OCI-M2 (cell line): ENCODE results near the gene APH1B.
"Not testable (repeated sequence)": the region's sequence is repeated elsewhere in the genome, so short reads cannot be mapped to it uniquely, and the experiment has no call there.

ENCODE experiments used
- DNase-seq: peaks from one replicate; lab custom pipeline; 2025; ENCODE audit not compliant: unreplicated experiment; lab: John Stamatoyannopoulos, UW

APH1B gene

DNA sequence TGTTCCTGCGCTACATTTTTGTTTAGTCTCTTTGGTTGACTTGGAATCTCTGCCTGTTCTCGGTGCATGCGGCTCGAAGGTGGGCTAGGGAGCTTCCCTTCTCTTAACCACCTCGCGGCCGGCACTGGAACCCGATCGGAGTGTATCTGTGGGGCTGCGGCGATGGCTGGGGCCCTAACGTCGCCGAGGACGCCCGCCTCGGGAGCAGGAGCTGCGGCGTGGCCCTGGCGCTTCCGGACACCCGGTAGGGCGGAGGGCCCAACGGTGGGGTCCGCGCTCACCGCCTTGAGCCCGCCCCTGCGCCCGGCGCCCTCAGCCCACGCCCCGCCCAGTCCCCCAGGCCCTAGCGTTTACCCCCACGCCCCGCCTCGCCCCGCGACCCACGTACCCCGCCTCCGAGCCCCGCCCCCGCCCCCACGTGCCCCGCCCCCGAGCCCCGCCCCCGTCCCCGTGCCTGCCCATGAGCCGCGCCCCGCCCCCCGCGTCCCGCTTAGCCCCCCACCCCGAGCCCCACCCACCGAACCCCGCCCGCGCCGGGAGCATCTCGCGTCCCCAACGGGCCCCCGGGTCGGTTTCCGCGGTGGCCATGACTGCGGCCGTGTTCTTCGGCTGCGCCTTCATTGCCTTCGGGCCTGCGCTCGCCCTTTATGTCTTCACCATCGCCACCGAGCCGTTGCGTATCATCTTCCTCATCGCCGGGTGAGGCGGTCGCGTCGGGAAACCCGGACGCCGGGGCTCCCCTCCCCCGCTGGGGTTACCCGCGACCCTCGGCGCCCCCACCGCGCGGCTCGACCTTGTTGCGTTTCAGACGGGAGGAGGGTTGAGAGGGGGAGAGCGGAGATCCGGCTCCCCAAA is at the start of gene APH1B:
TSS of gene APH1B (plus strand) at position 568 of the 855 bp plus-strand sequence. CDS start at position 587, 19 bp downstream.
- DNase-seq: no peak

GRCh38 chr15:63227689-63228088 is 49.7 kb upstream of the APH1B start:
- DNase-seq: no peak

- no peak for DNase-seq
These were observed 46.2 kb upstream of the APH1B start for GRCh38 chr15:63231206-63231605.

GRCh38 chr15:63231706-63232105 is 45.7 kb upstream of the APH1B start:
- no peak for DNase-seq

DNA sequence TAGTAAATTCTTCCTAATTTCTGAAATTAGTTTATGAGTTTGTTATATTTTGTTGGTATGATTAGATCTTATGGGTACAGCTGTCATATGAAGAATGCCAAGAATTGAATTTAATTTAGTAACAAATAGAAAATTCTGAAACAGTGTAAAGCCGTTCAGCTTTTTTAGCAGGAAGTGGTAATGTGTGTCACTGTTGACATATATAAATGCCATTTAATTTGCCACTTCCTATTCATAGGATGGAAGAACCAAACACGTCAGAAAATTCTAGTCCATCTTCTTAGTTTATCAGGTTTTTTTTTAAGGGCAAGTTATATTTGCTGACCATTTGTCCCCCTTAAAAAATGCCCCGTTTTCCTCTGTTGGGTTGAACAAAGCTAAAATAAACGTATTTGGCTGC is 45.0 kb upstream of the APH1B start:
- no peak for DNase-seq

DNA sequence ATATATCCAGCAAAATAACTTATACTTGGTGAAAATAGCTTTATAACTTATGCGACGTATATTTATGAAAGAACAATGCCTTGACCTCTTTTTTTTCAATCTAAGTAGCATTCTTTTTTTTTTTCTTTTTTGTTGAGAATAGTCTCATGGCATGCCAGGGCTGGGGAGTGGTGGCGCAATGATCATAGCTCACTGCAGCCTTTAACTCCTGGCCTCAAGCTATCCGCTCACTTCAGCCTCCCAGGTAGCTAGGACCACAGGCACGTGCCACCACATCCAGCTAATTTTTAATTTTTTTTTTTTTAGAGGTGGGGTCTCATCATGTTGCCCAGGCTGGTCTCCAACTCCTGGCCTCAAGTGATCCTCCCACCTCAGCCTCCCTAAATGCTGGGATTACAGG is 44.5 kb upstream of the APH1B start:
- DNase-seq: no peak

DNA sequence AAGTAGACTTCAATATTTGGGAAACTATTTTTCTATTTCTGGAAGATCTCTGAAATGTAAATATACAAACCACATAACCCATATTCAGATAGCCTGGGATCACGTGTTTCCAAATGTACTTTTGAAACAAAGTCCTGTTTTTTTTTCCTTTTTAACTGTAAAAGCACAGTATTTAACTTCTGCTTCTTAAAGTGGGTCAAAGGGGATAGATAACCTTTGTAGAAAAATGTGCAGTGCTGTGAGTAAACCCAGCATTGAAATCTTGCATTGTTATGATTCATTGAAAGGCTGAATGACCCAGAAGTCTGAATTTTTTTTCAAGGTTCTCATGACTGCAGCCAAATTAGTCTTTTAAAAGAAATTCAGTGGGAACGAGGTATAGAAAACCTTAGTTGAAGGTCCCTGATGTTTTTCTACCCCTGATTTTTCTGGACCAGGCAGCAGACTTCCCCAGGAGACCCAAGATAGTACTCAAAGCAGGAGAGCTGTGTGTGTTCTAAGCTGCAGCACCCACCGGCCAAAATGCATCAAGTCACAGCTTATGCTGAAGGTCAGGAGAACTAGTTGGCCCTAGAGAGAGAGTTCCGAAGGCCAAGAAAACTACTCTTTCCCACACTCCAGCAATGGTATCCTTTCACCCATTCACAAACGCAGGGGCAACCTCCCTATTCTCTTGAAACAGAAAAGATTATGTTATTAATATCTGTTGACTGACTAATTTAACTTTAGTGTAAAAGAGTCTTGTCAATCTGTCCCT is 43.6 kb upstream of the APH1B start:
- DNase-seq: no peak

GRCh38 chr15:63234451-63234870 is 42.9 kb upstream of the APH1B start:
- DNase-seq: no peak

- no peak for DNase-seq
These were observed 41.1 kb upstream of the APH1B start for GRCh38 chr15:63236272-63236671.

DNA sequence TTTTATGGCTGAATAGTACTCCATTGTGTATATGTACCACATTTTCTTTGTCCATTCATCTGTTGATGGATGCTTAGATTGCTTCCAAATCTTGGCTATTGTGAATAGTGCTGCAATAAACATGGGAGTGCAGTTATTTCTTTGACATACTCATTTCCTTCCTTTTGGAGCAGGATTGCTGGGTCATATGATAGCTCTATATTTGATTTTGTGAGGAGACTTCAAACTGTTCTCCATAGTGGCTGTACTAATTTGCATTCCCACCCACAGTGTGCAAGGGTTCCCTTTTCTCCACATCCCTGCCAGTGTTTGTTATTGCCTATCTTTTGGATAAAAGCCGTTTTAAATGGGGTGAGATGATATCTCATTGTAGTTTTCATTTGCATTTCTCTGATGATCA is 40.3 kb upstream of the APH1B start:
- not testable (repeated sequence) for DNase-seq

DNA sequence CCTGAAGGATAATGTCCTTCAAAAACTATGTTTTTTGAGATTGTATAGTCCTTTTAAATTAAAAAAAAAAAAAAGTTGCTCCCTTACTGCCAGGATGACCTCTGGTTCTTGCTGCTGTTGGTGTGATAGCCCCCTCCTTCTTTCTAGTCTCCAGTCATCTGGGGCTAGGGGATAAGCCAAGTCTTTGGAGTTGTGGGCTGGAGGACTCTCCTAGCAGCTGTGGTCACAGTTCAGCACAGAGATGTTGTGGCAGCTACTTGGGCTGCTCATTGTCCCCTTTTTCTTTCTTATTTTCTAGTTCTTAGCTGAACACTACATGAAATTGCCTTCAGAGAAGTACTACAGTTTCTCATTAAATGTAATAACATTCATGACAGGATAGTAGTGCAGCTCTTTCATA is 39.2 kb upstream of the APH1B start:
- DNase-seq: no peak

DNA sequence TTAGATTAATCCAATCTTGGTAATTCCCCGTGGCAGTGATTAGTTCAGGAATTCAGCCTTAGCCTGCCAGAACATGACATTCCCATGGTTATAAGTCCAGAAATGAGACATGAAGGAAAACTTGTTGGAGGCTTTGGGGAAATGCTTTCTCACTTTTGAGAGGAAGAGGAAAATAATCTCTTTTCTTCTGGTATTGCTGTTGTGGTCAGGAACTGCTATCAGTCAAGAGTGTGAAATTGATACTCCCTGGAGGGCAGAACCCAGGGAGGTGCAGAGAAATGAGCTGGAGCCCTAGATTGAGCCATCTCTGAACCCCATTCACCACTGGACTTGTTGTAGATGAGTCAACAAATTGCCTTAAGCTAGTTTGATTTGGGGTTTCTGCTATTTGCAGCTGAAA is 38.6 kb upstream of the APH1B start:
- DNase-seq: peak; percentile 26

DNA sequence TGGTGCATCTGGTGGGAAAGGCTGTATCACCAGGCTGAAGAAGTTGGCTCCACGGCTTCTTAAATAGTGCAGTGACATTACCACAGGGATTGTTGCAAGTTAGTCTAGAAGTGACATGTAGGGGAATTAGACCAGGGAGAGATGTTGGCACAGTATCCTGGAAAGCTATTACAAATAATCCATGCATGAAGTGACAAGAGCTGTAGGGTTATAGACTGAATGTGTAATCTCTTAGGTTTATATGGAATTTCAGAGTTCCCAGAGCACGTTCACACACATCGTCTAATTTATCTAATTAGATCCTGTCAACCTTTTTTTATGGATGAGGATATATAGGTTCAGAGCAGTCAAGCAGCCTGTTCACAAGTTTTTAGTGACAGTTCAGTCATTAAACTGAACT is 37.3 kb upstream of the APH1B start:
- DNase-seq: no peak

DNA sequence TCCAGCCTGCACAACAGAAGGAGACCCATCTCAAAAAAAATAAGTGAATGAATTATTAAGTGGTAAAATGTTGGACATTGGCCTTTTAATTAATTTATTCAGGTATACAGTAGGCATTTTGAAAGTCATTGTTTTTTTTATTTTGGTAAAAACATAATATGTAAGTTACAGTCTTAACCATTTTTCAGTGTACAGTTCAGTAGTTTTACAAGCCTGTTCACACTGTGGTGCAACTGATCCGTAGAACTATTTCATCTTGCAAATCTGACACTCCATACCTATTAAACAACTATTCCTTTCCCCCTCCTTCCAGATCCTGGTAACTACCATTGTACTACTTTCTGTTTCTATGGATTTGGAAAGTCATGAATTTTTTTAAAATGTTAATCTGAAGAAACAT is 36.1 kb upstream of the APH1B start:
- no peak for DNase-seq

- no peak for DNase-seq
These were observed 34.3 kb upstream of the APH1B start for GRCh38 chr15:63243101-63243500.

DNA sequence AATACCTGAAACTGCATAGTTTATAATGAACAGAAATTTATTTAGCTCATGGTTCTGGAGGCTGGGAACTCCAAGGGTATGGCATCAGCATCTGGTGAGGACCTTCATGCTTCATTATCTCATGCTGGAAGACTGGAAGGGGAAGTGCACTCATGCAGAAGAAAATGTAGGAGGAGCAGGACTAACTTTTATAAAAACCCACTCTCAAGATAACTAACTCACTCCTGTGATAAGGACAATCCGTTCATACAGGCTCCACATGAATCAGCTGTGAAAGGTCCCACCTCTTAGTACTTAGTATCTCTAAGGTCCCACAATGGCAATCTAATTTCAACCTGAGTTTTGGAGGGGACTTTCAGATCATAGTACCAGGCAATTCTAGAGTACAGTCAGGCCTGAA is 33.6 kb upstream of the APH1B start:
- no peak for DNase-seq

- DNase-seq: no peak
These were observed 33.0 kb upstream of the APH1B start for GRCh38 chr15:63244399-63244798.

- no peak for DNase-seq
These were observed 32.3 kb upstream of the APH1B start for GRCh38 chr15:63244976-63245645.

GRCh38 chr15:63246691-63247469 is 30.5 kb upstream of the APH1B start:
- no peak for DNase-seq

- no peak for DNase-seq
These were observed 27.0 kb upstream of the APH1B start for GRCh38 chr15:63250312-63250965.
